ENCODE measurements around the gene SLC39A1. TPM values are rescaled to one million over a fixed set of nuclear protein-coding genes. Genes with fewer than 3 reads are reported as not detected.
A peak's percentile ranks its signal among the peaks of the same experiment; 100 is the strongest.

Gene SLC39A1
- total and polyA plus RNA-seq, 2 of the 8 experiments (the other 6 are each of a cell fraction or from before 2014, with no cell fraction given), result 238 to 337 TPM

- no peaks in the 10 kb centered on the region; the same call in 1 of the 2 replicates for H3K79me1 ChIP-seq (ENCODE audit: low read depth, low read length)
- H3K4me3 ChIP-seq (ENCODE audit: extremely low read depth in 1 of 4, insufficient read depth in 2 of 4, low read depth in 3 of 4, low read length in 4 of 4), result peak within 1 kb of the TSS; percentile 51 to 77 (median 66)
- peak within 1 kb of the TSS; percentile 98 for H2BK5ac ChIP-seq (ENCODE audit: low read depth, low read length)
- ChIA-PET POLR2A (ENCODE audit: partially characterized antibody) (interaction anchor here (0.6 to 15.7 kb wide), 26 partner anchors 9 to 1039 kb away, joined by 3 to 454 read pairs (median 4); partner anchors contain the start of genes CRTC2, DENND4B, GATAD2B and JTB), CTCF (ENCODE audit: partially characterized antibody) (interaction anchor here (0.6 to 4.5 kb wide), 15 partner anchors 8 to 170 kb away, joined by 3 to 29 read pairs (median 6); partner anchors contain the start of genes DENND4B, JTB and RAB13)
- H4K91ac ChIP-seq (replicated peaks; ENCODE audit: insufficient read length, low read length), result peak within 1 kb of the TSS; percentile 94
- H3K9ac ChIP-seq (replicated peaks in 1 of 4; ENCODE audit: extremely low read depth in 1 of 4, low read depth in 3 of 4, low read length in 3 of 4), result peak within 1 kb of the TSS; percentile 68 to 84 (median 82)
- H3K9me3 ChIP-seq (ENCODE audit: insufficient read depth in 2 of 2, low read depth in 1 of 2, low read length in 1 of 2), result no peaks in the 10 kb centered on the region
- peaks cover 21% of the 10 kb centered on the region for H3K23me2 ChIP-seq (ENCODE audit: low read depth, low read length)
- H3K56ac ChIP-seq (replicated peaks; ENCODE audit: insufficient read length, low read depth, low read length), result peak within 1 kb of the TSS; percentile 88
- H2BK15ac ChIP-seq (ENCODE audit: low read length), result peak within 1 kb of the TSS; percentile 90
- no peak within 1 kb of the TSS; the same call in 1 of the 2 replicates for H2BK12ac ChIP-seq (ENCODE audit: low read depth, low read length)
- 1% methylated on average over 60 of the region's 60 CpGs; no CpG with 5 or more reads in 1 of the 2 experiments for WGBS, 2 experiments (ENCODE audit: extremely low coverage in 1 of 2, insufficient coverage in 1 of 2, insufficient read length in 1 of 2, insufficient replicate concordance in 2 of 2, low coverage in 1 of 2, low lambda C conversion rate in 2 of 2, missing lambda C conversion rate in 1 of 2)
- H3K79me2 ChIP-seq (ENCODE audit: control insufficient read depth in 1 of 2, insufficient read depth in 2 of 2, low read length in 2 of 2), result peaks cover 4 to 28% of the 10 kb centered on the region in 2 experiments; a peak in 3 of 4 replicates
- H3K18ac ChIP-seq (ENCODE audit: extremely low read depth, low read length), result peak within 1 kb of the TSS; percentile 95
- no peaks in the 10 kb centered on the region for H3K27me3 ChIP-seq (replicated peaks in 1 of 4; ENCODE audit: control insufficient read depth in 3 of 4, extremely low read depth in 1 of 4, insufficient read depth in 3 of 4, low read length in 3 of 4)
- H3K4ac ChIP-seq (replicated peaks; ENCODE audit: insufficient read length, low read depth, low read length), result peak within 1 kb of the TSS; percentile 99
- peaks cover 0 to 4% (median 0%) of the 10 kb centered on the region in 4 experiments; a peak in 1 of 8 replicates for H3K36me3 ChIP-seq (ENCODE audit: control insufficient read depth in 2 of 4, insufficient read depth in 4 of 4, low read length in 3 of 4)
- peaks cover 0 to 12% (median 5%) of the 10 kb centered on the region in 4 experiments; a peak in 5 of 7 replicates for H3K4me1 ChIP-seq (replicated peaks in 1 of 4; ENCODE audit: control insufficient read depth in 3 of 4, insufficient read depth in 4 of 4, low read length in 3 of 4)
- no peak for FAIRE-seq
- DNase-seq (ENCODE audit: low read depth in 1 of 2, low spot score in 2 of 2), result peak in 1 of 2 experiments; percentile 90
- H2AFZ ChIP-seq (ENCODE audit: low read length), result no peak within 1 kb of the TSS
- no peaks in the 10 kb centered on the region for H4K20me1 ChIP-seq (replicated peaks in 1 of 2; ENCODE audit: control insufficient read depth in 1 of 2, insufficient read depth in 2 of 2, low read length in 2 of 2)
- H2BK120ac ChIP-seq (replicated peaks; ENCODE audit: low read depth, low read length), result peak within 1 kb of the TSS; percentile 43
- H2AK5ac ChIP-seq (ENCODE audit: low read depth, low read length), result no peak within 1 kb of the TSS
- H2BK20ac ChIP-seq (ENCODE audit: low read length), result no peak within 1 kb of the TSS
- H4K5ac ChIP-seq (ENCODE audit: insufficient read length, low read depth, low read length), result peak within 1 kb of the TSS; percentile 99
- H3K14ac ChIP-seq (ENCODE audit: insufficient read length), result no peak within 1 kb of the TSS
- H3K23ac ChIP-seq (ENCODE audit: insufficient read length), result no peak within 1 kb of the TSS
- peak within 1 kb of the TSS; percentile 93; the same call in 1 of the 2 replicates for H4K8ac ChIP-seq (ENCODE audit: extremely low read depth, insufficient read depth, low read length)
- H3K4me2 ChIP-seq (ENCODE audit: insufficient read depth in 1 of 2, low read depth in 2 of 2, low read length in 2 of 2), result peak within 1 kb of the TSS; percentile 69 to 91
- H3K27ac ChIP-seq (ENCODE audit: low read depth, low read length), result peak within 1 kb of the TSS; percentile 91
- TF ChIP-seq EP300 (IDR thresholded peaks at IDR 0.05; ENCODE audit: borderline replicate concordance in 1 of 2, low read depth in 2 of 2, low read length in 2 of 2) (no peak), TAF7 (optimal IDR thresholded peaks at IDR 0.05; ENCODE audit: borderline replicate concordance, low read depth, low read length) (peak; percentile 76), SIN3A (conservative IDR thresholded peaks at IDR 0.05 in 1 of 2, IDR thresholded peaks at IDR 0.05 in 1 of 2; ENCODE audit: low read depth in 1 of 2, low read length in 2 of 2) (peak; percentile 51 to 69; a peak in 3 of 4 replicates), ZNF274 (IDR thresholded peaks at IDR 0.05; ENCODE audit: borderline replicate concordance, extremely low read depth, low read length) (no peak)
- TF ChIP-seq, protein P1, sequence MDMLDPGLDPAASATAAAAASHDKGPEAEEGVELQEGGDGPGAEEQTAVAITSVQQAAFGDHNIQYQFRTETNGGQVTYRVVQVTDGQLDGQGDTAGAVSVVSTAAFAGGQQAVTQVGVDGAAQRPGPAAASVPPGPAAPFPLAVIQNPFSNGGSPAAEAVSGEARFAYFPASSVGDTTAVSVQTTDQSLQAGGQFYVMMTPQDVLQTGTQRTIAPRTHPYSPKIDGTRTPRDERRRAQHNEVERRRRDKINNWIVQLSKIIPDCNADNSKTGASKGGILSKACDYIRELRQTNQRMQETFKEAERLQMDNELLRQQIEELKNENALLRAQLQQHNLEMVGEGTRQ (IDR thresholded peaks at IDR 0.05; ENCODE audit: low read length), result peak; percentile 90
Observed at GRCh38 chr1:153967107-153967999, 4.0 kb upstream of the SLC39A1 start, which contains the start of gene CREB3L4. CREB3L4 (plus strand) TSS chr1:153967902; CDS start chr1:153968526, 624 bp downstream.
